GM21528 (cell line): Measurements from ENCODE around the gene MSI2.
A peak's percentile ranks its signal among the peaks of the same experiment; 100 is the strongest.

Experiments
- ATAC-seq: cut with Tn5 transposase; IDR thresholded peaks from one replicate; pipeline ENCODE4 v1.9.1; 2021; ENCODE audit warnings: mild to moderate bottlenecking, moderate library complexity; ENCODE audit not compliant: unreplicated experiment, low FRiP score

Gene MSI2

GRCh38 chr17:57600074-57600473, 343.8 kb downstream of the MSI2 start:
- ATAC-seq: no peak

GRCh38 chr17:57601143-57601735, 344.9 kb downstream of the MSI2 start:
- ATAC-seq: no peak

- ATAC-seq: no peak
Observed at GRCh38 chr17:57602896-57603295, 346.6 kb downstream of the MSI2 start.

- no peak for ATAC-seq
Observed at GRCh38 chr17:57603546-57603945, 347.2 kb downstream of the MSI2 start.

GRCh38 chr17:57603978-57604377, 347.7 kb downstream of the MSI2 start:
- ATAC-seq: no peak

GRCh38 chr17:57604771-57605674, 348.7 kb downstream of the MSI2 start:
- peak; percentile 56 for ATAC-seq

GRCh38 chr17:57605675-57606105, 349.4 kb downstream of the MSI2 start:
- peak; percentile 29 for ATAC-seq

GRCh38 chr17:57606111-57606875, 350.0 kb downstream of the MSI2 start:
- ATAC-seq: no peak

GRCh38 chr17:57607553-57608120, 351.3 kb downstream of the MSI2 start:
- ATAC-seq: no peak

GRCh38 chr17:57608369-57609124, 352.2 kb downstream of the MSI2 start:
- no peak for ATAC-seq

- no peak for ATAC-seq
Observed at GRCh38 chr17:57609125-57609877, 353.0 kb downstream of the MSI2 start.

- no peak for ATAC-seq
Observed at GRCh38 chr17:57609878-57610270, 353.6 kb downstream of the MSI2 start.

- ATAC-seq: no peak
Observed at GRCh38 chr17:57612202-57613071, 356.1 kb downstream of the MSI2 start.

- ATAC-seq: no peak
Observed at GRCh38 chr17:57614742-57615141, 358.4 kb downstream of the MSI2 start.

- ATAC-seq: no peak
Observed at GRCh38 chr17:57615836-57616757, 359.8 kb downstream of the MSI2 start.

- no peak for ATAC-seq
Observed at GRCh38 chr17:57617218-57617617, 360.9 kb downstream of the MSI2 start.
